Glutamatergic neuron (in vitro differentiated cells): ENCODE data around the gene MADD. TPM values are rescaled to one million over a fixed set of nuclear protein-coding genes. Genes with fewer than 3 reads are reported as not detected.

ENCODE experiments used
- DNase-seq: peaks from one replicate; pipeline ENCODE4 v3.0.0; 2022
- H3K27ac Mint-ChIP-seq: one replicate; pipeline ENCODE4 v1.8.0; 2020; ENCODE audit warnings: mild to moderate bottlenecking, mixed read lengths, inconsistent platforms; ENCODE audit not compliant: unreplicated experiment
- H3K27me3 Mint-ChIP-seq: one replicate; pipeline ENCODE4 v1.8.0; 2020; ENCODE audit warnings: mild to moderate bottlenecking, moderate library complexity, mixed read lengths, inconsistent platforms; ENCODE audit not compliant: unreplicated experiment
- H3K36me3 Mint-ChIP-seq: one replicate; pipeline ENCODE4 v1.8.0; 2020; ENCODE audit warnings: mild to moderate bottlenecking, mixed read lengths, inconsistent platforms; ENCODE audit not compliant: unreplicated experiment
- H3K4me1 Mint-ChIP-seq: one replicate; pipeline ENCODE4 v1.8.0; 2020; ENCODE audit warnings: mild to moderate bottlenecking, low read depth, mixed read lengths, inconsistent platforms; ENCODE audit not compliant: unreplicated experiment
- H3K4me3 Mint-ChIP-seq: one replicate; pipeline ENCODE4 v1.8.0; 2020; ENCODE audit warnings: mild to moderate bottlenecking, mixed read lengths, inconsistent platforms; ENCODE audit not compliant: unreplicated experiment
- H3K9me3 Mint-ChIP-seq: one replicate; pipeline ENCODE4 v1.8.0; 2020; ENCODE audit warnings: mild to moderate bottlenecking, moderate library complexity, mixed read lengths, inconsistent platforms; ENCODE audit not compliant: unreplicated experiment
- CTCF ChIP-seq: fragments of 200-600 bp; sonication (generic); IDR thresholded peaks from one replicate; pipeline ENCODE4 v1.5.0; 2021; ENCODE audit not compliant: partially characterized antibody, unreplicated experiment
- total RNA-seq: library from RNA; stranded (reverse); fragmentation: NEBNext Ultra II Directional; extraction: Animal tissue kit (Norgen Biotek cat#: 25700); gene quantifications from one replicate; pipeline ENCODE4 v1.2.1, GENCODE V29; 2021; ENCODE audit not compliant: unreplicated experiment

Gene MADD
- total RNA-seq, 1 donor from 2014 or later = 115 TPM

- DNase-seq = peak; percentile 99
- Mint-ChIP-seq H3K27me3 (no peaks in the 10 kb centered on the region), H3K27ac (peak overlapping the region; percentile 65), H3K9me3 (peaks cover 5% of the 10 kb centered on the region), H3K4me3 (peak overlapping the region; percentile 89), H3K36me3 (no peaks in the 10 kb centered on the region), H3K4me1 (peaks cover 5% of the 10 kb centered on the region)
- TF ChIP-seq CTCF = peak; percentile 76
Observed at GRCh38 chr11:47355283-47356128, 85.6 kb downstream of the MADD start.

- H3K4me1 Mint-ChIP-seq = no peaks in the 10 kb centered on the region
- H3K27me3 Mint-ChIP-seq = no peaks in the 10 kb centered on the region
- H3K4me3 Mint-ChIP-seq = no peak overlapping the region
- peaks cover 5% of the 10 kb centered on the region for H3K9me3 Mint-ChIP-seq
- TF ChIP-seq CTCF = no peak
- no peak overlapping the region for H3K27ac Mint-ChIP-seq
- DNase-seq = no peak
- H3K36me3 Mint-ChIP-seq = no peaks in the 10 kb centered on the region
Observed at GRCh38 chr11:47356129-47356997, 86.4 kb downstream of the MADD start.

- H3K9me3 Mint-ChIP-seq = peaks cover 5% of the 10 kb centered on the region
- H3K27ac Mint-ChIP-seq = no peak overlapping the region
- no peak for TF ChIP-seq CTCF
- no peak overlapping the region for H3K4me3 Mint-ChIP-seq
- no peak for DNase-seq
- H3K4me1 Mint-ChIP-seq = no peaks in the 10 kb centered on the region
- H3K36me3 Mint-ChIP-seq = no peaks in the 10 kb centered on the region
- H3K27me3 Mint-ChIP-seq = no peaks in the 10 kb centered on the region
Observed at GRCh38 chr11:47356998-47357329, 87.0 kb downstream of the MADD start.

- H3K4me1 Mint-ChIP-seq = no peaks in the 10 kb centered on the region
- H3K27ac Mint-ChIP-seq = no peak overlapping the region
- H3K4me3 Mint-ChIP-seq = no peak overlapping the region
- no peak for DNase-seq
- H3K27me3 Mint-ChIP-seq = no peaks in the 10 kb centered on the region
- peaks cover 5% of the 10 kb centered on the region for H3K9me3 Mint-ChIP-seq
- TF ChIP-seq CTCF = no peak
- H3K36me3 Mint-ChIP-seq = no peaks in the 10 kb centered on the region
Observed at GRCh38 chr11:47357985-47358730, 88.2 kb downstream of the MADD start.
